Gastrocnemius medialis (tissue), 4 donors: ENCODE data around the gene KDM6B.

ENCODE experiments used
- CTCF ChIP-seq, 5 experiments: fragments of 450-650 bp in 3 of 5; fragments of 200-600 bp in 2 of 5; sonication (generic) in 2 of 5; IDR thresholded peaks in 4 of 5; conservative IDR thresholded peaks in 1 of 5; 1 replicate in 4 of 5; 2 replicates in 1 of 5; pipeline ENCODE4 v1.5.1; 2016 to 2019; ENCODE audit warnings: antibody characterized with exemption in 5 of 5, mild to moderate bottlenecking in 3 of 5, moderate library complexity in 3 of 5
- POLR2A ChIP-seq, 2 donors: fragments of 450-650 bp; IDR thresholded peaks; one replicate each; pipeline ENCODE4 v1.6.1; 2017; ENCODE audit warnings: antibody characterized with exemption in 2 of 2, mild to moderate bottlenecking in 2 of 2, moderate library complexity in 2 of 2

GRCh38 chr17:7852262-7852670, 18.2 kb downstream of the KDM6B start:
- no peak for TF ChIP-seq POLR2A (IDR thresholded peaks at IDR 0.05)
- TF ChIP-seq CTCF (IDR thresholded peaks at IDR 0.05 in 4 of 5, conservative IDR thresholded peaks at IDR 0.05 in 1 of 5) = no peak
